ENCODE data around the gene KMO.
A peak's percentile ranks its signal among the peaks of the same experiment; 100 is the strongest.

Gene KMO

DNA sequence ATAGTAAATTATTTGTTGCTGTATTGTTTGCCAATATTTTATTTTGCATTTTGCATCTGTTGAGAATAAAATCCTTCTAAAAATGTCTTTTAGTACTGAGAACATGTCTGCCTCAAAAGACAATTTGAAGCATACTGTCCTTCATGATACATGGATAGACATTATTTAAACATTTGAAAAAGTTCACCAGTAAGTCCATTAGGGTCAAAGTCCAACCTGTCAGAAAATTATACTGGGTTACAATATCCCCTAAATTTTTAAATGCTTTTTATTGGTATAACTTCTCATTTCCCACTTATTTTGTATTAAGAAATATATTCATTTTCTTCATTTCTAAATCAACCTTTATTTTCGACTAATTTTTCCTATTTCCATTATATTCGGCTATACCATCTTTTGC lies 98.7 kb downstream of the KMO start:
- no peak for DNase-seq

DNA sequence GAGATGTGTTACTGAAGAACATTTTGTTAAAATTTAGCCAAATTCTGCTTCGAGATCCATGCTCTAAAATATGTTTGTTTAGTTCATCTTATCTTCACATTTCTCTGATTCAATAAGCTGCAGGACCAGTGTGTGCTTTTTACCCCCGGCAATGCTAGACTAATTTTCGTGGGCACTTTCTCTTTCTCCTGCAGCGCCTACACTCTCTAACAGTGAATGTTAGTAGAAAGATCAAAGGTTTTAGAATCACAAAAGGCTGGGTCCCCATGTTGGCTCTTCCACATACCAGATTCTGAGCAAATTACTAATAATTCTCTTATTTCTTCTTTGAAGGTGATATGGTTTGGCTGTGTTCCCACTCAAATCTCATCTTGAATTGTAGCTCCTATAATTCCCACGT lies 99.5 kb downstream of the KMO start:
- no peak for DNase-seq

- no peak for DNase-seq
Measured at GRCh38 chr1:241632987-241633386, 100.8 kb downstream of the KMO start.

GRCh38 chr1:241635556-241636152 lies 103.5 kb downstream of the KMO start:
- no peak for DNase-seq

DNA sequence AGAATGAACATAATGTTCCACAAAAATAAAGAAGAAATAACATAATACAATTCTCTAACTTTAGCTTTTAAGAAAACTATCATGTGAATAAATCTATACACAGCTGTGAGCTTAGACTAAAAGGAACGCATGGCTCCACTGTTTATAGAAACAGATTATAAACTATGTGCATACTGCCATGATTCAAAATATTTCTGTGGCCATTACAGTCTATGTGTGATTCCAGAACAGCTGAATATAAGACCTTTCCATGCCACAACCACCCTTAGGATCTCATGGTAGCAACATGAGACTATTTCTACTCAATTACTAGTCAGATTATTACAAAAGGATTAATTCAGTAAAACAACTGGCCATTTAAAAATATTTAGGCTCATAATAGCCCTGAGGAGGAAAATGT lies 104.1 kb downstream of the KMO start:
- DNase-seq: no peak

DNA sequence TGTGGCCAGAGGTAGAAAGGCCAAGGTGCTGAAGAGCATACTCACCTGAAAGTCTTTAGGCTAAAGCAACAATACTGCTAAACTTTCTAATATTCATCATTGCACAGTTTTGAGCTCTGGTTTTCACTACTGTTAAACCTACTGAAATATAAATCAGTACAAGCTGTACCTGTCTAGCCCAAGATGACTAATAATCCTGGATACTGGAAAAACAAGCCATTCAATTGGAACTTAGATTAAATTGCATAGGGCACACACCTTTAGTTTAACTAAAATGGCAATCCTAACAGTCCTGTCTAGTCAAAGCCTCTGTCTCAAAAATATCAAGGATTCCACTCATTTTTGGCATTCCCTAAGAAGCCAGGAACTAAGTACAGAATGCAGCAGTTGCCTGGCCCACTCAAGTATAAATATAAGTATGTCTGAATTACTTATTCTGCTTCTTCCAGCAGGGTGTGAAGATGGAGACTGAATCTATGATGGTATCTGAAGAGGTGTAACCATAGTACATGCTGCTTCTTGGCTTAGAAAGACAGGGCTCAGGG lies 104.9 kb downstream of the KMO start:
- DNase-seq: no peak

GRCh38 chr1:241637604-241638003 lies 105.4 kb downstream of the KMO start:
- DNase-seq: no peak

GRCh38 chr1:241638099-241638682 lies 106.0 kb downstream of the KMO start:
- DNase-seq: no peak

DNA sequence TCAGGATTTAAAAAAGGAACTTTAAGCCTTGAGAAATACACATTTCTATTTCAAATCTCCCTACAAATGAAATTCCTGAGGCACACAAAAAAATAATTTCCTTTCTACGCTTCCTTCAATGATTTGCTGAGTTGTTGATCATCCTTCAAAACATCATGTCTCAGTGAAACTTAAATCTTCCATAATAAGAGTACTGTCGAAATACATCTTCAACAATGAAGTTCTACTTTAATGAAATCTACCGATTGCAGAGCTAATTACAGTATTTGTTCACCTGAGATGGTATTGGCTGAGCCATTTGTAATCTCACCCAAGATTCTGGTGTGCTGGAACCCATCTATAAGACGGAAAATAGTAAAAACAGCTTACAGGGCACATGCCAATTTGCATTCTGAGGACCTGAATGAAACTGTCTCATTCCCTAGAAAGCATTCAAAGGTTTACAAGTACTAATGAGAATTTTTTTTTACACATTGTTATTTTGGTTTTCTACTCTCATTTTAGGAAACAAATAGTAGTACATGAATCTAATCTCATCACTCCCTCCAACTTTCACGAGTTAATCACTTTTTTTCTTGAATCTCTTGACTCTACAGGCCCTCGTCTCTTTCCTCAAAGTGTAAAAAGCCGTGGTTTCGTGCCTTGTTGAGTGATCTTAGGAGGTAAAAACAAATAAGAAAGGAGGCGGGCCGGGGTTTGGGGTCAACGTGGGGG lies 106.9 kb downstream of the KMO start:
- no peak for DNase-seq

GRCh38 chr1:241639623-241640148 lies 107.5 kb downstream of the KMO start:
- no peak for DNase-seq

DNA sequence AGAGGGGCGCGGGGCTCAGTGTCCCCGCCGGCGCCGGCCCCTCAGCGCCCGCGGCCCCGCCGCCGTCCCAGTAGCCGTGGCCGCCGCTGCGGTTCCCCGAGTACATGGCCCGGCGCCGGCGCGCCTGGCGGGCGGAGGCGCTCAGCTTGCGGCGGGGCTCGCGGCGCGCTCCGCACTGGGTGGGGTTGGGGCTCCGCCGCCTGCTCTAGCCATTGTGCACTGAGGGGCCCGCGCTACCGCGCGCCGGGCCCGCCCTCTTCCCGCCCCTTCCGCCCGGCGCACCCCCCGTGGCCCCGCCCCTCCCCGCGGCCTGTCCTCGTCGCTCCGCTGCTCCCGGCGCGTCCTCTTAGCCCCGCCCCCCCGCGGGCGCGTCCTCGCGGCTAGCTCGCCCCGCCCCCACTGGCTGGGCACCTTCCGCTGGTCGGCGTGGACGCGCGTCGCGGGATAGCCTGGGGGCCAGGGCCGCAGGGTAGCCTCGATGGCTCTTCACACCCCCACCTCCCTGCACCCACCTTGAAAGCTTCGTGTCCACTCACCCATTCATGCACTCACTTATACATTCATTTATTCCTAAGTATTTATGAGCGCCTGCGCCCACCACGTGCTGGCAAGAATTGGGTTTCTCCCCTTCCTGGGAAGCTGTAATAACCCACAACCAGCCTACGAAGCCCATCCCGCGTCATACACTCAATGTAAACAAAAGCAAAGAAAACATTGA lies 108.1 kb downstream of the KMO start, which contains the start of the genes CHML and OPN3:
CHML (minus strand) TSS at position 221 of the 718 bp plus-strand sequence. CDS start 4,603 bp downstream, outside the sequence.
OPN3 (minus strand) TSS at position 221 of the 718 bp plus-strand sequence; CDS start at position 106, 115 bp downstream.
- DNase-seq: peak; percentile 82

DNA sequence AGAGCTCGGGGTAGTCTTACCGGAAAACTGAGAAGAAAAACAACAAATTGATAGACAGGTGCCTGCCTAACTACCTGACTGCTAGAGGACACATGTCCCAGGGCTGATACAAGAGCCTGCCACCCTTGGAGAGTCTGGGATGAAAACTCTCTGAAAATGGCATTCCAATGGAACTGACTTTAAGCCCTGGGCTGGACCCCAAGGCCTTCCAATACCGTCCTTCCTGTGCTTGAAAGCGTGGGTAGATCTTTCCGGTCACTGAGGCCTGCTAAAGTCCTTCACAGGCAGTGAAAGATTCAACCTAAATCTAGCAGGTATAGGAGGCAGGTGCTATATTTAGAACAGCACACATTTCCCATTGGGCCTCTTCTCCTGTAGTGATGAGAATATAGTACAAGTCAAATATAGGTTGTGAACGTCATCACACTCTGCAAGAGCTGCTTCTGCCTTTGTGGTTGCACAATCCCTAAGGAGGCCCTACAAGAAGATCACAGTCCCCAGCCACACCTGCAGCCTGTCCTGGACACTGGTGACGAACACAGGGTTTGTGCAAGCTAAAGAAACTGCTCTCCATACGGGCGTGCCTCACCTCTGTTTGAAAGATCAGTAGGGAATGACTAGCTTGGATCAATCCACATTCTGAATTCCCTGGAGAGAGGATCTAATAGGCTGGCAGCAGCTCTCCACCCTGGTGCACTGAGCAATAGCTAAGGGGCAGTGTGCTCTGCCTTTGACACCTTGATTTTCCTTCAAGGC lies 108.9 kb downstream of the KMO start:
- DNase-seq: peak; percentile 11

GRCh38 chr1:241641773-241642592 lies 109.8 kb downstream of the KMO start:
- no peak for DNase-seq

- no peak for DNase-seq
Measured at GRCh38 chr1:241642593-241642944, 110.4 kb downstream of the KMO start.

DNA sequence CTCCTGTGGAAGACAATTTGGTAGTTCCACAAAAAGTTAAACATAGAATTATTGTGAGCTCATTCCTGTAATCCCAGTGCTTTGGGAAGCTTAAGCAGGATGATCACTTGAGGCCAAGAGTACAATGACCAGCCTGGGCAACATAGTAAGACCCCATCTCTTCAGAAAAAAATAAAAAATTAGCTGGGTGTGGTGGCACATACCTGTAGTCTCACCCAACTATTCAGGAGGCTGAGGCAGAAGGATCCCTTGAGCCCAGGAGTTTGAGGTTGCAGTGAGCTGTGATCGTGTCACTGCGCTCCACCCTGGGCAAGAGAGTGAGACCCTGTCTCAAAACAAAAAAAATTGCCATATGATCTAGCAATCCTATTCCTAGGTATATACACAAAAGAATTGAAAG lies 112.1 kb downstream of the KMO start:
- no peak for DNase-seq

DNA sequence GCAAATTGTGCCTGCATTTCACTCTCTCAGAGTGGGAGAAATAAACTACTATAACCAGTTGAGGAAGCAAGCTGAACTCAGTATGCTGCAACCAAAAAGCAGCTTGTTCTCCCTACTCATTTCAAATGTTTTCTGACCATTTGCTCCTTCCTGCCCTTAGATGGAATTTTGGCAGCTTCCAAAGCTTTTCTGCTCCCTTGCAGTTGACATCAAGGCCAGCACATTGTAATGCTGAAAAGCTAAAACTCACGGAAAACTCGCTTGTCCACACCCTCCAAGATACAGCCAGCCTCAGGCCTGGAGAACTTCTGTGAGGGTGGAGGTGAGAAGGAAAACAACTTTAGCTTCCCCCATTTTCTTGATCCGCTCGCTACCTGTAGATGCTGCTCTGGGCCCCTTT lies 113.0 kb downstream of the KMO start:
- no peak for DNase-seq
